Activated CD4-positive, alpha-beta T cell treated with anti-CD3 and anti-CD28 coated beads, Interleukin-2, amount 50 U/mL, for 16 hours (primary cell): ENCODE results near the gene DIRAS2.
"Not testable (repeated sequence)": the region's sequence is repeated elsewhere in the genome, so short reads cannot be mapped to it uniquely, and the experiment has no call there.

Experiments used
- DNase-seq: peaks from one replicate; pipeline ENCODE4 v3.0.0-alpha.2; 2020

DIRAS2 gene, protein sequence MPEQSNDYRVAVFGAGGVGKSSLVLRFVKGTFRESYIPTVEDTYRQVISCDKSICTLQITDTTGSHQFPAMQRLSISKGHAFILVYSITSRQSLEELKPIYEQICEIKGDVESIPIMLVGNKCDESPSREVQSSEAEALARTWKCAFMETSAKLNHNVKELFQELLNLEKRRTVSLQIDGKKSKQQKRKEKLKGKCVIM

DNA sequence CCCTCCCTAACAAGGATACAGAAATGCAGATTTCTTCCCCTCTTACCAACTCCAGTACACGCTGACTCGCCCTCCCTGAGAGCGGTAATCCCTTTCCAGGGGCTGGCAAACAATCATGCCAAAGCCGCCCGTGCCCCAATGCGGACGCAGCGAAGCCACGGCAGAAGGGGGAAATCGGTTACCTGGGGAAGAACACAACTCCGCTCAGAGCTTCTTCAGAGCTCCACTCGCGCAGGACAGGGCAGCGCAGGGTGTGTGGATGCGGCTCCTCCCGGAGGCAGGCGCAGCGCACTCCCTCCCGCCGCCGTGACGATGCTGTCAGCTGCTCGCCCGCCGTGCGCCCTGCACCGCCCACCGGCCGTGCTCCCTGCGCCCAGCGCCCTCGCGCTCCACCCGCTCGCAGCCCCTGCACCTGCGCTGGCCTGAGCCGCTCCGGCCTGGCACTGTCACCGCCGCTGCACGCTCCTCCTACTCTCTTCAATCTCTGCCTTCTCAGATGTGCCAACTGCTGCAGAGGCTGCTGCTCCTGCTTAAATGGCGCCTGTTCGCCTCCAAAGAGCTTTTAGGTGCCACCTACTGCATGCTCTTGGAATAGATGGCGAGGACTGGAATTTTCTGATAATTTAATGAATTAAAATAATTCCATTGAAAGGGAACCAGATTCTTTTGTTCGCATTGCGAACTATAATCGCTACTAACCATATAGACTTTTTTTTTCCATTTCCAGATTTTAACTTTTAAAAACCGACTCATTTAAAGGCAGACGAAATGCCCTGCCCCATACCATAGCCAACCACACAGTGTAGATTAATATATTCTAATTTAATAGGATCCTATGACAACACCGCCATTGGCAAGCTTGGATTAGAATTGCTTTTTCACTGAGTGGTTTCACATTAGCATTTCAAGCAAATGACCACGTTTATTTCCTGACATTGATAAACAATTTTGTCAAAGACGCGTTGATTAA, at the start of gene DIRAS2:
DIRAS2 (minus strand) TSS at position 255 of the 970 bp plus-strand sequence. CDS start 28,997 bp downstream, outside the sequence.
- DNase-seq, result peak; percentile 26

DNA sequence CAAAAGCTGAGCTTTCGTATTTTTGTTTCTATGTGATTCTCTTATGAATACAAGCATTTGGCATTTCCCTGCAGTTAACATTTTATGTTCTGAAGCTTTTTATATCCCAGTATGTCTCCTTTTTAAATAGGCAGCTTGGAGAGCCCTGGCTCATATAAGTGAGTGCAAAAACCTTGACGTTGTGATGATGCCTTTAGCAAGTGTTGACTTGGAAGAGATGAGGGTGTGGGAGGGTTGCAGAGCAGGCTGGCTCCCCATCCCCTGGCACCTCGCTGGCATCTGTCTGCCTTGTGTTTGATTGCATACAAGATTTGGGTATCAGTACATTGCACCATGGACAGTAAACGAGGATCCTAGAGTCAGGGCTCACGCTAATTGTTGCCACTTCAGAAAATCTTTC, 42.1 kb upstream of the DIRAS2 start:
- no peak for DNase-seq

DNA sequence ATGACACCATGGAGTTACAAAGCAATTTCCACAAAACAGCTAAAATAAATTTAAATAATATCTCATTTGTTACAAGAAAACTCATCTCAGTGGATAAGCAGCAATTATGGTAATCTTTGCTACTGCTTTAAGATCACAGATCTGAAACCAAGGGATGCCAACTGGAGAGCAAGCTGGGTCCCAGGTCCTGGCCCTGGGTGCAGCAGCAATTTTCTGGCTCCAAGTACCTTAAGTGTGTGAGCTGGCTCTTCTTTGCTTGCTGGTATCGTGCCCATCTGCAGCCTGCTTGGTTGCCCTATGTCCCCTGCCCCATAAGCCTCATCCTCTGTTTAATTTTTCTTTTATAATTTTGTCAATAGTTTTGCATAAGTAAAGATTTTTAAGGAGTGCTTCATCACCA, 41.5 kb upstream of the DIRAS2 start:
- no peak for DNase-seq

DNA sequence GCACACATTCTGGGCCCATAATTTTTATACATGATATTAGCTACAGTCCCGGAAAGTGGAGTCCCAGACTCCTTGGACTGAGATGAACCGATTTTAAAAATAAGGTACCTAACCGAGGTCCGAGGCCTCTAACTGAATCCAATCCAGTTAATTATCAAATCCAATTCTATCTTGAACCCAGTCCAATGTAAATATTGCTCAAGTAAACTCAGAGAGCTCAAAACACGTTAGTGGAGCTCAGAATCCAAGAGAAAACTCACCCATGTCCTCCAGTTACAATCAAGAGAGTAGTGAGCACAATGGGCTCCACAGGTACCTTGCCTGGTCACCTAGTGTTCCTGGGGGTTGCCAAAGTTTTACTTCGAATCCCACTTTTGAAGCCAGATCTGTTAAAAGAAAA, 37.9 kb upstream of the DIRAS2 start:
- no peak for DNase-seq

DNA sequence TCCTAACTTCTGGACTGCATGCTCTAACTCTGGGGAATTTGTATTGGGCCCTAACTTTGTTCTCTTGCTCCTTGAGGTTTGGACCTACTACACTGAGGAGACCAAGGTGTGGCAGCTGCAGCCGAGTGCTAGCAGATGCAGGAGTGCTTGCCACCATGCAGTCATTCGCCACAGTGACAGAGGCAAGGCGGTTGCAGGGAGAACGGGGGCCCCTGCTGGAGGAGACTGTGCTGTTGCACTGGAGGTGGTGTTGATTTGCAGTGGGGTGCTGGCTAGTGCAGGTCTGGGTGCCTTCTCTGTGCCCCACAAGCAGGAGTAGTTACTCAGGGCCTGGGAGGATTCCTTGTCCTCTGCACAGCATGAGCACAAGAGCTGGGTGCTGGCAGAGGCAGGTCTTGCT, 22.4 kb upstream of the DIRAS2 start:
- peak; percentile 2 for DNase-seq

DNA sequence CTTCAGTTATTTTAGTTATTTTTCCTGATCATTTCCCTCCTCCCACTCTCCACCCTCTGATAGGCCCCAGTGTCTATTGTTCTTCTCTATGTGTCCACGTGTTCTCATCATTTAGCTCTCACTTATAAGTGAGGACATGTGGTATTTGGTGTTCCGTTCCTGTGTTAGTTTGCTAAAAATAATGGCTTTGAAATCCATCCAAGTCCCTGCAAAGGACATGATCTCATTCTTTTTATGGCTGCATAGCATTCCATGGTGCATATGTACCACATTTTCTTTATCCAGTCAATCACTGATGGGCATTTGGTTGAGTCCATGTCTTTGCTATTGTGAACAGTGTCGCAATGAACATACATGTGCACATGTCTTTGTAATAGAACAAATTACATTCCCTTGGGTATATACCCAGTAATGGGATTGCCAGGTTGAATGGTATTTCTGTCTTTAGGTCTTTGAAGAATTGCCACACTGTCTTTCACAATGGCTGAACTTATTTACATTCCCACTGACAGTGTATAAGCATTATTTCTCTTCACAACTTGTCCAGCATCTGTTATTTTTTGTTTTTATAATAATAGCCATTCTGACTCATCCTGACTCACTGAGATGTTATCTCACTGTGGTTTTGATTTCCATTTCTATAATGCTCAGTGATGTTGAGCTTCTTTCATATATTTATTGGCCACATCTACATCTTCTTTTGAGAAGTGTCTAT, 17.2 kb upstream of the DIRAS2 start:
- DNase-seq, result no peak

DNA sequence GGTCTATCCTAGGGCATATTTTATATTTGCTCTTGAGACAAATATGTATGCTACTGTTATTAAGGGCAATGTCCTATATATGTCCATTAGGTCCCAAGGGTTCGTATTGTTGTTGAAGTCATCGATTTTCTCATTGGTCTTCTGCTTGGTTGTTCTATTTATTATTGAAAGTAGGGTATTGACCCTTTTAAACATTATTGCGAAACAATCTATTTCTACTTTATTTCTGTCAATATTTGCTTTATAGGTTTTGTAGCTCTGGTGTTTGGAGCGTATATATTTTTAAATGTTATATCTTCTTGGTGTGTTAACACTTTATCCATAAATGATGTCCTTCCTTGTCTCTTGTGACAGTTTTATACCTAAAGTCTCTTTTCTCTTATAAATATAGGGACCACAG, 16.2 kb upstream of the DIRAS2 start:
- DNase-seq, result no peak

DNA sequence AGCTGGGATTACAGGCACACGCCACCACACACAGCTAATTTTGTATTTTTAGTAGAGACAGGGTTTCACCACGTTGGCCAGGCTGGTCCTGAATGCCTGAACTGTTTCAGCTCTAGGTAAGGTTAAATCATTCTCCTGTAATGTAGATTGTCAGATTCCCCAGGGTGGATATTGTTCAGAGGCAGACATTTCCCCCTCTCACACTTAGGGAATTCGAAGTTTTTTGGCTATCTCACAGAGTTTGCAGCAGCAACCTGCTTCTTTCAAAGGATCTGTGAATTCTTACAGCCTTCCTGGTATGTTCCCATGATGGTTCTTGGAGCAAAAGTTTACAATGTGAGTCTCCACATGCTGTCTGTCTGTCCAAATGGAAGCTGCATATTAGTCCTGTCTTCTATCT, 15.6 kb upstream of the DIRAS2 start:
- no peak for DNase-seq

DNA sequence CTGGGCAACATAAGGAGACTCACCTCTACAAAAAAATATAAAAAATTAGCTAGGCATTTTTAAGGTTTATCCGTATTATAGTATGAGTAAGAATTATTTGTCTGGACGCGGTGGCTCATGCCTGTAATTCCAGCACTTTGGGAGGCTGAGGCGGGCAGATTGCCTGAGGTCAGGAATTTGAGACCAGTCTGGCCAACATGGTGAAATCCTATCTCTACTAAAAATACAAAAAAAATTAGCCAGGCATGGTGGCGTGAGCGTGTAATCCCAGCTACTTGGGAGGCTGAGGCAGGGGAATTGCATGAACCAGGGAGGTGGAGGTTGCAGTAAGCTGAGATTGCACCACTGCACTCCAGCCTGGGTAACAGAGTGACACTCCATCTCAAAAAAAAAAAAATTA, 14.3 kb upstream of the DIRAS2 start:
- not testable (repeated sequence) for DNase-seq

DNA sequence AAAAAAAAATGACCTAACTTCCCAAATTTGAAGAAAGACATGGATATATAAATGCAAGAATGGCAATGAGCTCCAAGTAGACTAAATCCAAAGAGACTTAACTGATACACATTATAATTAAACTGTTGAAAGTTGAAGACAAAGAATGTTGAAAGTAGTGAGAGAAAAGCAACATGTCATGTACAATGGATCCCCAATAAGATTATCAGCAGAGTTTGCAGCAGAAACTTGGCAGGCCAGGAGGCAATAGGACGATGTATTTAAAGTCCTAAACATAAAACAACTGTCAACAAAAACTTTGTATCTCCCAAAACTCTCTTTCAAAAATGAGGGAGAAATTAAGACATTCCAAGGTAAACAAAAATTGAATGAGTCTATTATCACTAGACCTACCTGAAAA, 8.6 kb upstream of the DIRAS2 start:
- no peak for DNase-seq

DNA sequence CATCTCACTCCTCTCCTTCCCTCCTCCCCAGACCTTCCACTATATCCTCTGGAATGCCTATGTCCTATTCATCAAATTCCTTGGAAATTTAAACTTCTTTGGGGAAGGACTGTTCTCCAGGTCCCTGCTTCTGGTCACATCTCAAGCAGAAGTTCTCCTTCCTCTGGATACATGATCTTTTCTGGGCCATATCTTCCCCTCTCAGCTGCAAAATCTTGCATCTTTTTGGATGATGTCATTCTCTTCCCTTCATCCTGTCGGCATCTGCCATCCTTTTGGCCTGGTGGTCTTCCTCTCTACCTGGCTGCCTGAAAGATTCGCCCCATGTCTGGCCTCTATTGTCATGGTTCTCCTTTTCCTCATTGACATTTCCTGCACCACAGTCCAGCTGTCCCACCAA, 5.2 kb upstream of the DIRAS2 start:
- no peak for DNase-seq

DNA sequence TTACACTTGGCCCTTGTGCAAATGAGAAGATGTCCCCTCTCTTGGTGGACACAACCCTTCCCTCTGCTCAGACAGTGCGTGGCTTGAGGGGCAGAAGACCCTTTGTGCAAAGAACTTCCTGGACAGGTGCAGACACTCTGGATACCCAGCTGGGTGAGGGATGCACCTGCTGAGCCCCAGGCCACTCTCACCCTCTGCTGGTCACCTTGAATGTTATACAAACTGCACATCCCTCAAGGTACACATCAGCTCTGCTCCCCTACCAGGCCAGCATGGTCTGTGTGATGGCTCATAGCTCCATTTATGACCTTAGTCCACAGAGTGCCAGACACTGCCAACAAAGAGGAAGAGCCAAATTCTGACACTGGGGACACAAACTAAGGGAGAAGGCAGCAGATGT, 3.1 kb upstream of the DIRAS2 start:
- no peak for DNase-seq

DNA sequence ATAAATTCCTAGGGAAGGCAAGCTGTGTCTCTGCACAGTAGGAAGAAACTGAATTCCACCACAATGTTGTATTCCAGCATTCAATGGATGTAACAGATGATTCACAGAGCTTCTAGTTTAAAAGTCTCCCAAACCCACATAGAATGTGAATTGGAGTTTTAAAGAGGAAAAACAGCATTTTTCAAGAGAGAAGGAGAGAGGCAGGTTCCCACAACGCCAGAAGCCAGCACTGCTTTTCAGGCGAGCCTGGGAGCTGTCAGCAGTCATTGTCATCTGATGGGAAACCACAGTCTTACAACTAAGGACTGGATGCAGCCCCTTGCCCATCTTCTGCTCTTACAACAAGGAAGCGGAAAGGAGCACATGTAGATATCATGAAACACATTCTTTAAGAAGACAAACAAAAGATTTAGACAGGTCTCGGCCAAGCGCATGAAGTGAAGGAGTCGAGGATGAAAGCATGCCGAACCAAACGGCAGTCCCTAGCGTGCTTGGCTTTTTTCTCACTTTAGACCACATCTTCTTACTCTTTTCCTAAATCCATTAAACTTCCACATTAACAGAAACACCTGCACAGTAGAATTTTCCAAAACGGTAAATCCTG, 638 bp downstream of the DIRAS2 start:
- no peak for DNase-seq

DNA sequence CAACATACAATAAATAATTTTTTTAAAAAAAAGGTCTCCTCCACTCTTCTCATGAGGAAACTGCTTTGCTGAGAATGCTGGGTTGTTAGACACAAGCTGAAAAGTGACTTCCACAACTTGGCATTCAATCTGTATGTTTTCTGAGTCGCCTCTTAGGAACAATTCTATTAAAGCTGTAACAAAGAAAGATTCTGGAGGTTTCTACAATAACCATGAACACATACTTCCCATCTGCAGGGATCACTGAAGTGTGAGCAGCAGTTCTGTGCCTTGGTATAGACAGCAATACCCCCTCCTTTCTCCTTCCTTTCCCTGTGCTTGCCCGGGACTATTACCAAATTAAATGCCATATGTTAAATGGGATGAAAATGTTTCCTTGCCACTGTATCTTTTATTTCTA, 1.5 kb downstream of the DIRAS2 start:
- DNase-seq, result no peak

DNA sequence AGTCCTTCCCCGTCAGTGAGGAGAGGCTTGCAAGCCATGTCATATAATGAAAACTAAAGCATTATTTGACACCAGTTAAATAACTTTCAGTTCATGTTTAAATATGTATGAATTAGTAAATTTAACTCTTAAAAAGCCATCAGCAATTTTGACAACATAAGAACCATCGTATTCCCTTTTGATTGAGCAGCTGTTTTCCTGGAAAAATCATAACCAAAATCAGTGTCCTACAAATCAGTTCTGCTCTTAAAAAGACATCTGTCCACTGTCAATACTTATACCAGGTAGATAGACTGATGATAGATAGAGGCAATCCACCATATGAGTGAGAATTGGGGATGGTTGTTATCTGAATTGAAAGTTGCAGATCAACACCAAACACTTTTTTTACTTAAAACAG, 2.3 kb downstream of the DIRAS2 start:
- DNase-seq, result no peak

DNA sequence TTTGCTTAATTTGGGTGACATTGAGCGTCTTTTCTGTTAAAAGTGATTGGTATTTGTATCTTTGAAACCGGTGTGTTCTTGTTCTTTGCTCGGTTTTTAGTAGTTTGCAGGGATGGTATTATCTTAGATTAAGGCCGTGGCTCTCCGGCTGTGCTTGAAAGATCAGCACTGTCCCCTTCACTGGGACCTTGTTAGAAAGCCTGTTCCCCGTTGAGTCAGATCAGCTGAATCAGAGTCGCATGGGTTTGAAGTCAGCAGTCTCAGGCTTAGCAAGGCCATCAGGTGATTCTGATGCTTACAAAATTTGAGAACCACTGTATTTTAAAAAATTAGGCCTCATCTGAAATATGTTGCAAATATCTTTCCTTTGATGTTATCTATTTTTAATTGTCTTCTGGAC, 5.0 kb downstream of the DIRAS2 start:
- DNase-seq, result no peak

DNA sequence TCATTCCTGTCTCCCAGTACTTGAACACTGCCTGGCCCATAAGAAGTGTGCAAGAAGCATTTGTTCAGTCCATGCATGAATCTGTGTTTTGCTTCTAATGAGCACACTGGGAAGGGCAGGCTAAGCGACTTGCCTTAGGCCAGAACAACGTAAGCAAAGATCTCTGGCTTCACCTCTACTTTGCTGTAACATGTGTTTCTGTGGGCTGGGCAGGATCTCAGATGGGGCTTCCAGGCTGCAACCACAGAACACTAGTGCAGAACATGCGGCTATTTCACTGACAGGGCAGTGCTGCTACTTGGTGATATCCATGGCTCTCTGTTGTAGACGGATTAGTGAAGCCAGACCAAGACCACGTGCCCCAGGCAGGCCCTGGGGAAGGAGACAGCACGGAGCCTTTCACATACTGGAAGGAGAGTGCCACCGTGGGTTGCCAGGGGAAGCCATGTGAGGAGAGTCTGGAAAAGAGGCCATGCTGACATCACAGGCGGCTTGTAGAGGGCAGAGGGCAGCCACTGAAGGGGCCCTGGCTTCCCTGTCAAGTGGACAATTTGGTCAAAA, 9.9 kb downstream of the DIRAS2 start:
- no peak for DNase-seq

DNA sequence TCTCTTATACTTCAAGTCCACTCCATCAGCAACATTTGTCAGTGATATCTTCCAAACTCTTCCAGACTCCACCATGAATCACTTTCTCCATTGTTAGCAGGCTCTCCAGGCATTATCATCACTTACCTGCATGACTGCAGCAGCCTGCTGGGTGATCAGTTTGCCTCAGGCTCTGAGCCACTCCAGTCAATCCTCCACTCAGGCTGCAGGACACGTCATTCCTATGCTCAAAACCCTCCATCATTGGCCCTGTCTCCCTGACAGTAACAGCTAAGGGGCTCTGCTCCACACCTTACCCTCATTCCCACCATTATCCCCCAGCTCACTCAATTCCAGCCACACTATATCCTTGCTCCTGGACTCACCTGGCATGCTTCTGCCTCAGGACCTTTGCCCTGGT, 10.7 kb downstream of the DIRAS2 start:
- DNase-seq, result no peak

DNA sequence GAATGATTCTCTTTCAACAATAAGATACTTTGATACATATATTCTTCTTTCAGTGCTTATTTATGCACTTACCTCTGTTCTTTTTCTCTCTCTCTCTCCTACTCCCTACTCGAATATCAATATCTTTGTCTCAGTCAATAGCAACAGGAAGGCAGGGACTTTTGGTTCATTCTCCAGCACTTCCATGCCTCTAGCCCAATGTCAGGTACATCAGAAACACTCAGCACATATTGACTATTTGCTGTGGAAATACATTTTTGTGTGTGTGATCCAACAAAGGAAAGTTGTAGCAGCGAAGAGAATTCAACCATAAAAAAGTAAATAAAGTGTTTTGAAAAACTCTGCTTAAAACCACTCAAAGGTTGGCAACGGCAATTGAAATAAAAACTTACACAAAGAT, 12.6 kb downstream of the DIRAS2 start:
- no peak for DNase-seq

DNA sequence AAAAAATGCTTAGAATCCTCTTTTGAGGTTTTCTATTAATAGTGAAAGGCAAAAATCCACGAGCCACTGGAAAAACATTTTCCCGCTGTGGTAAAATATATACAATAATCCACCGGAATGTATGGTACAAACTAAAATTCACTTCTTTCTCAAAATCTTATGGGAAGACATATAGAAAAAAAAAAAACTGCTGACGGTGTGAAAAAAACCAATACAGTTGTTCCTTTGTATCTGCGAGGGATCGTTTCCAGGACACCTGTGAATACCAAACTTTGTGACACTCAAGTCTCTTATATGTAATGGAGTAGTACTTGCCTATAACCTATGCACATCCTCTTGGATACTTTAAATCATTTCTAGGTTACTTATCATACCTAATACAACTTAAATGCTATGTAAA, 13.3 kb downstream of the DIRAS2 start:
- DNase-seq, result no peak

DNA sequence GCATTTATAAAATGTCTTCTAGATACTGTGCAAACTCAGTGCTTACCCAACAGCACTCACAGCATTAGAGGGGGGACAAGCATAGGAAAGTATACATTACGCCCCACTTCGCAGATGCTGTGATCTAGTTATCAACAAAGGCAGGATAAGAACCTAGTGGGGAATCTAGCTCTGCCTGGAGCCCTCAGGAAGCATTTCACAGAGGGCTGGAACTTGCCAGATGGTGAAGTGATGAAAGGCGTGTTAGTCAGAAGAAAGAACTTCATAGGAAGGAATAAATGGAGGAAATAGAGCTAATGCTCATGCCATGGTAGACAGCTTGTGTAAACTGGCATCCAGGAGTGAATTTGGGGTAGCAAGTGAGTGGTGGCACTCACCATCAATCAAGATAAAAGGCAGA, 25.8 kb downstream of the DIRAS2 start:
- DNase-seq, result no peak

DNA sequence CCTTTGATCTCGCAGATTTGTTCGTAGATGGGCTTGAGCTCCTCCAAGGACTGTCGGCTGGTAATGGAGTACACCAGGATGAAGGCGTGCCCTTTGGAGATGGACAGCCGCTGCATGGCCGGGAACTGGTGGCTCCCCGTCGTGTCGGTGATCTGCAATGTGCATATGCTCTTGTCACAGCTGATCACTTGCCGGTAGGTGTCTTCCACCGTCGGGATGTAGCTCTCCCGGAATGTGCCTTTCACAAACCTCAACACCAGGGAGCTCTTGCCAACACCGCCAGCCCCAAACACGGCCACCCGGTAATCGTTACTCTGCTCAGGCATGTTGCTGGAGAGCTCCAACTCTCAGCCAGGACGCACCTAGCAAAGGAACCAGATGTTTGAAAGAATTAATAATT, 29.1 kb downstream of the DIRAS2 start:
- DNase-seq, result no peak

DNA sequence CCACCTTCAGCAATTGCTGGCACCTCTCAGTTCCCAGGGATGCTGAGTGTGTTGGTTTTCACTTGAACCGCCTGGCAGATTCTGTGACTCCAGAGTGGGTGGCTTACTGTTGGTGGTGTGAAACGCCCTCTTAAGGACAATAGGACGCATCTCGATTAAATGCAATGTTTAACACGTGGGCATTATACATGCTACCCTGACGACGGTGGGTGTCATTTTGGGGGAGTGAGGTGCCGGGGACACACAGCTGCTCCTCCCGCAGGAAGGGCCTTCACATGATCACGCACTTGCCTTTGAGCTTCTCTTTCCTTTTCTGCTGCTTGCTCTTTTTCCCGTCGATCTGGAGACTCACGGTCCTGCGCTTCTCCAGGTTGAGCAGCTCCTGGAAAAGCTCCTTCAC, 29.7 kb downstream of the DIRAS2 start:
- DNase-seq, result no peak
